Fibroblast of lung (primary cell): Measurements from ENCODE around the gene ANKH. TPM values are rescaled to one million over a fixed set of nuclear protein-coding genes. Genes with fewer than 3 reads are reported as not detected.
"Not testable (repeated sequence)": the region's sequence is repeated elsewhere in the genome, so short reads cannot be mapped to it uniquely, and the experiment has no call there.

Experiments used
- DNase-seq, 2 donors: peaks; one replicate each; pipeline versions ENCODE4 v3.0.0 to v3.0.0-alpha.2; 2010; ENCODE audit warnings: low read depth in 2 of 2
- H2AFZ ChIP-seq: 2 replicates; pipeline ENCODE4 v1.5.1; 2012; ENCODE audit warnings: low read length, control low read depth, inconsistent platforms
- H3K27ac ChIP-seq: 2 replicates; pipeline ENCODE4 v1.5.1; 2011; ENCODE audit warnings: low read length, control low read depth; ENCODE audit not compliant: insufficient read depth
- H3K27me3 ChIP-seq: 2 replicates; pipeline ENCODE4 v1.5.1; 2011; ENCODE audit warnings: mild to moderate bottlenecking, low read length; ENCODE audit not compliant: control insufficient read depth, insufficient read depth
- H3K36me3 ChIP-seq: 2 replicates; pipeline ENCODE4 v1.5.1; 2011; ENCODE audit warnings: low read length; ENCODE audit not compliant: control insufficient read depth, insufficient read depth
- H3K4me1 ChIP-seq: 2 replicates; pipeline ENCODE4 v1.5.1; 2011; ENCODE audit warnings: low read length; ENCODE audit not compliant: control insufficient read depth, insufficient read depth; ENCODE audit errors: extremely low read depth
- H3K4me2 ChIP-seq: 2 replicates; pipeline ENCODE4 v1.5.1; 2011; ENCODE audit warnings: low read length, control low read depth; ENCODE audit not compliant: insufficient read depth; ENCODE audit errors: extremely low read depth
- H3K4me3 ChIP-seq, 4 experiments: fragments of 200-600 bp in 1 of 4; sonication (generic) in 1 of 4; replicated peaks in 1 of 4; 2 replicates each; pipeline ENCODE4 v1.5.1; 2011 to 2016; ENCODE audit warnings: low read length in 4 of 4, low read depth in 3 of 4, mild to moderate bottlenecking in 3 of 4, control low read depth in 2 of 4, inconsistent platforms in 1 of 4, mixed read lengths in 1 of 4; ENCODE audit not compliant: insufficient read depth in 1 of 4; ENCODE audit errors: control extremely low read depth in 1 of 4
- H3K79me2 ChIP-seq: 2 replicates; pipeline ENCODE4 v1.5.1; 2012; ENCODE audit warnings: mild to moderate bottlenecking, low read length, inconsistent platforms; ENCODE audit not compliant: control insufficient read depth, insufficient read depth
- H3K9ac ChIP-seq: 2 replicates; pipeline ENCODE4 v1.5.1; 2011; ENCODE audit warnings: mild to moderate bottlenecking, low read length, control low read depth; ENCODE audit not compliant: insufficient read depth
- H3K9me3 ChIP-seq: 2 replicates; pipeline ENCODE4 v1.5.1; 2012; ENCODE audit warnings: low read depth, low read length; ENCODE audit not compliant: control insufficient read depth, insufficient read depth
- H4K20me1 ChIP-seq: 2 replicates; pipeline ENCODE4 v1.5.1; 2011; ENCODE audit warnings: low read length; ENCODE audit not compliant: control insufficient read depth, insufficient read depth; ENCODE audit errors: extremely low read depth
- EZH2 ChIP-seq: IDR thresholded peaks from 2 replicates; pipeline ENCODE4 v1.5.1; 2012; ENCODE audit warnings: low read length, control low read depth, mild to moderate bottlenecking; ENCODE audit errors: missing control alignments
- polyA plus RNA-seq, 2 donors: library from polyadenylated mRNA; depleted of rRNA in 1 of 2; stranded (reverse) in 1 of 2; unstranded in 1 of 2; fragments of >200 nt; gene quantifications; 2 replicates each; pipeline ENCODE4 v1.2.1, GENCODE V29; 2011 to 2012; ENCODE audit warnings: missing spikeins in 1 of 2
- total RNA-seq: library from RNA; depleted of rRNA; stranded (reverse); fragments of >200 nt; gene quantifications from 2 replicates; pipeline ENCODE4 v1.2.1, GENCODE V29; 2014
- TF ChIP-seq, protein P1 (sequence below), 2 donors: IDR thresholded peaks in 1 of 2; conservative IDR thresholded peaks in 1 of 2; 1 replicate in 1 of 2; 2 replicates in 1 of 2; pipeline ENCODE4 v1.5.1; 2011 to 2012; ENCODE audit warnings: low read length in 2 of 2, control low read depth in 1 of 2, inconsistent platforms in 1 of 2, low read depth in 1 of 2, mild to moderate bottlenecking in 1 of 2

ANKH gene
- total and polyA plus RNA-seq, 2 donors (not counting 1 experiment from before 2014, with no cell fraction given), result 5.8 to 10.9 TPM

DNA sequence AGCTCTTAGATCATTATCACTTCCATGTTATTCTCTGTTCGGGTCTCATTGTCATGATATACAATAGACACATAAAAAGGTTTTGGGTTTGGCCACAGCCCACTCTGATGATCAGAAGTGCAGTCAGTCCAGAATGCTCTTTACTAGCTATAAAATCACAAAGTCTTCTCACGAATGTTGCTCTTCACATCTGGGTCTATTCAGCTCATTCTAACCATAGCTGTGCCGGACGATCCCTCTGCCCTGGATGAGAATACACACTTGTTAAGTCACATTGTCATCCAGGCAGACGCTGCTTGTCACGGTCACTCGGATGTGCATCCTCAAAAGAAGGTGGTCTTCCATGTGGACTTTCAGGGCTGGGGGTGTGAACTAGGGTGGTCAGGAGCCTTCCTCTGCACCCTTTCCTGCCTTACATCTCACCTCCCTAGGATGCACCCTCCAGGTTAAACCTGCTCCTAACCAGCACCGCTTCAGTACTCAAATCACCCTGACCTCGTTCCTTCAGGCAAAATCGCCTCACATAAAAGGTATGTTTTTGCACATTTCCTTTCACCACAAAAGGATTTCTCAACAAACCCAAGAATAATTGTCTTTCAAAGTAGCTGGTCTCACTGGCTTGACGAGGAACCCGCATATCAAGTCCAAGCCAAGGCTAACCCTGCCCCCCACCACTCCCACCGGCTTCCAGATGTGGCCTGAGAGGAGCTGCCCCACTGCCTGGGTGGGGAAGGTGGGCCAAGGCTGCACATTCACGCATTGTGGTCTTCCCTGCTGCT, 21.9 kb downstream of the ANKH start:
- Histone ChIP-seq H3K9ac (no peak overlapping the region), H3K27ac (no peak overlapping the region), H3K27me3 (no peaks in the 10 kb centered on the region), H2AFZ (no peak overlapping the region), H3K4me2 (no peak overlapping the region), H3K4me1 (no peaks in the 10 kb centered on the region), H3K4me3 (no peak overlapping the region), H3K79me2 (no peaks in the 10 kb centered on the region), H3K36me3 (no peaks in the 10 kb centered on the region), H4K20me1 (no peaks in the 10 kb centered on the region), H3K9me3 (no peaks in the 10 kb centered on the region)
- peak in 1 of 2 donors; percentile 66 for DNase-seq
- no peak for TF ChIP-seq EZH2
- TF ChIP-seq, protein P1, sequence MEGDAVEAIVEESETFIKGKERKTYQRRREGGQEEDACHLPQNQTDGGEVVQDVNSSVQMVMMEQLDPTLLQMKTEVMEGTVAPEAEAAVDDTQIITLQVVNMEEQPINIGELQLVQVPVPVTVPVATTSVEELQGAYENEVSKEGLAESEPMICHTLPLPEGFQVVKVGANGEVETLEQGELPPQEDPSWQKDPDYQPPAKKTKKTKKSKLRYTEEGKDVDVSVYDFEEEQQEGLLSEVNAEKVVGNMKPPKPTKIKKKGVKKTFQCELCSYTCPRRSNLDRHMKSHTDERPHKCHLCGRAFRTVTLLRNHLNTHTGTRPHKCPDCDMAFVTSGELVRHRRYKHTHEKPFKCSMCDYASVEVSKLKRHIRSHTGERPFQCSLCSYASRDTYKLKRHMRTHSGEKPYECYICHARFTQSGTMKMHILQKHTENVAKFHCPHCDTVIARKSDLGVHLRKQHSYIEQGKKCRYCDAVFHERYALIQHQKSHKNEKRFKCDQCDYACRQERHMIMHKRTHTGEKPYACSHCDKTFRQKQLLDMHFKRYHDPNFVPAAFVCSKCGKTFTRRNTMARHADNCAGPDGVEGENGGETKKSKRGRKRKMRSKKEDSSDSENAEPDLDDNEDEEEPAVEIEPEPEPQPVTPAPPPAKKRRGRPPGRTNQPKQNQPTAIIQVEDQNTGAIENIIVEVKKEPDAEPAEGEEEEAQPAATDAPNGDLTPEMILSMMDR (conservative IDR thresholded peaks at IDR 0.05 in 1 of 2, IDR thresholded peaks at IDR 0.05 in 1 of 2; ENCODE audit: low read depth in 1 of 2, low read length in 2 of 2), result no peak

DNA sequence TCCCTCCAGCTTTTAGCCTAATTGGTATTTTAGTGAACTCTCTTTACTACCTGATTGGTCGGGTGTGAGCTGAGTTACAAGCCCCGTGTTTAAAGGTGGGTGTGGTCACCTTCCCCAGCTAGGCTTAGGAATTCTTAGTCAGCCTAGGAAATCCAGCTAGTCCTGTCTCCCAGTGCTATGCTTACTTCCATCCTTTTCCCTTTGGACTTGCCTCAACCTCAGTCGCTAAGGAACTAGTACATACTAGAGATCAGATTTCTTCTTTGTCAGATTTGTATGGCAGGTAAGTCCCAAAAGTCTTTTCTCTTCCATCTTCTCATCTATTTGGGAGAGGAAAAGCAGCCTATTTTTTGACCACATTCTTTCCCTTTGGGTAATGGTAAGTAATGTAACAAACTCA, 22.6 kb downstream of the ANKH start:
- H3K4me1 ChIP-seq, H3K4me3 ChIP-seq, H3K4me2 ChIP-seq, H3K9ac ChIP-seq, DNase-seq, H2AFZ ChIP-seq, H4K20me1 ChIP-seq, H3K27me3 ChIP-seq, H3K36me3 ChIP-seq, H3K9me3 ChIP-seq, H3K27ac ChIP-seq, H3K79me2 ChIP-seq: not testable (repeated sequence)

DNA sequence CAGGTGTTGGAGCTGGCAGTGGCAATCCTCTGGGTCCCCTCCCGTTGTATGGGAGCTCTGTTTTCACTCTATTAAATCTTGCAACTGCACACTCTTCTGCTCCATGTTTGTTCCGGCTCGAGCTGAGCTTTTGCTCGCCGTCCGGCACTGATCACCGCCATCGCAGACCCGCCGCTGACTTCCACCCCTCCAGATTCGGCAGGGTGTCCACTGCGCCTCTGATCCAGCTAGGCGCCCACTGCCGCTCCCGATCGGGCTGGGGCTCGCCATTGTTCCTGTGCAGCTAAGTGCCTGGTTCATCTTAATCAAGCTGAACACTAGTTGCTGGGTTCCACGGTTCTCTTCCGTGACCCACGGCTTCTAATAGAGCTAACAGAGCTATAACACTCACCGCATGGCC, 23.2 kb downstream of the ANKH start:
- Histone ChIP-seq H3K79me2 (no peaks in the 10 kb centered on the region), H3K4me3 (no peak overlapping the region), H3K4me2 (no peak overlapping the region), H3K9ac (no peak overlapping the region), H3K27ac (no peak overlapping the region), H3K27me3 (no peaks in the 10 kb centered on the region), H3K4me1 (no peaks in the 10 kb centered on the region), H2AFZ (no peak overlapping the region), H4K20me1 (no peaks in the 10 kb centered on the region), H3K9me3 (no peaks in the 10 kb centered on the region), H3K36me3 (no peaks in the 10 kb centered on the region)
- no peak for DNase-seq
- TF ChIP-seq EZH2, result no peak
- TF ChIP-seq, protein P1 (conservative IDR thresholded peaks at IDR 0.05 in 1 of 2, IDR thresholded peaks at IDR 0.05 in 1 of 2; ENCODE audit: low read depth in 1 of 2, low read length in 2 of 2), result no peak
